IPS-18a (cell line): ENCODE data around the gene ZXDA.
A peak's percentile ranks its signal among the peaks of the same experiment; 100 is the strongest.
"Not testable (repeated sequence)": the region's sequence is repeated elsewhere in the genome, so short reads cannot be mapped to it uniquely, and the experiment has no call there.

Experiments
- H3K27ac ChIP-seq: one replicate; pipeline ENCODE4 v1.5.1; 2013; ENCODE audit warnings: low read length
- H3K27me3 ChIP-seq: one replicate; pipeline ENCODE4 v1.6.1; 2013; ENCODE audit warnings: mild to moderate bottlenecking, low read length; ENCODE audit not compliant: control insufficient read depth, insufficient read depth
- H3K36me3 ChIP-seq: one replicate; pipeline ENCODE4 v1.6.1; 2013; ENCODE audit warnings: low read depth, low read length; ENCODE audit not compliant: control insufficient read depth
- H3K4me1 ChIP-seq: one replicate; pipeline ENCODE4 v1.6.1; 2013; ENCODE audit warnings: low read depth, low read length; ENCODE audit not compliant: control insufficient read depth
- H3K4me3 ChIP-seq: one replicate; pipeline ENCODE4 v1.5.1; 2013; ENCODE audit warnings: low read length
- H3K9ac ChIP-seq: one replicate; pipeline ENCODE4 v1.6.1; 2013; ENCODE audit warnings: mild to moderate bottlenecking, low read length, moderate library complexity
- H3K9me3 ChIP-seq: one replicate; pipeline ENCODE4 v1.6.1; 2013; ENCODE audit warnings: low read depth, low read length; ENCODE audit not compliant: control insufficient read depth

Gene ZXDA

GRCh38 chrX:57908972-57909594 is 1.2 kb downstream of the ZXDA start:
- Histone ChIP-seq H3K9me3 (peaks cover 21% of the 10 kb centered on the region), H3K9ac (peak overlapping the region; percentile 28), H3K4me3 (peak overlapping the region; percentile 49)
- not testable (repeated sequence) for H3K27me3 ChIP-seq, H3K27ac ChIP-seq, H3K36me3 ChIP-seq, H3K4me1 ChIP-seq

DNA sequence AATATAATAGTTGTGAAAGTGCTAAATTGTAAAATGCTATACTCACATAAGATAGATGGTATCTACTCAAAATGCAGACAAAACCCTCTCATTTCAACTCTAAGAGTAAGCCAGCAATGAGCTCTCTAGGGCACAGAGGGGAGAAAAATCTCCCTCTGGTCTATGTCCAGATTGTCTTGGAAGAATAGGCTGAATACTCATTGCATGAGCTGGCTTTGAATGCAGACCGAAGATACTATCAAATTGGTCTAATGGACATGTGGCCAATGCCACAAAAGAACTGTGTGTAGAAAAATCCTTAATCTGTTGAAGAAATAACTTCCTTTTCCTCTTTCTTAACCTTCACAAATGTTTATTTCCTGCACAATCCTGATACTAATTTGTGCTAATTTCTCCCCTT is 3.5 kb downstream of the ZXDA start:
- Histone ChIP-seq H3K9me3 (peaks cover 21% of the 10 kb centered on the region), H3K4me1 (no peaks in the 10 kb centered on the region), H3K27me3 (no peaks in the 10 kb centered on the region), H3K4me3 (no peak overlapping the region), H3K27ac (no peak overlapping the region), H3K9ac (no peak overlapping the region), H3K36me3 (no peaks in the 10 kb centered on the region)

DNA sequence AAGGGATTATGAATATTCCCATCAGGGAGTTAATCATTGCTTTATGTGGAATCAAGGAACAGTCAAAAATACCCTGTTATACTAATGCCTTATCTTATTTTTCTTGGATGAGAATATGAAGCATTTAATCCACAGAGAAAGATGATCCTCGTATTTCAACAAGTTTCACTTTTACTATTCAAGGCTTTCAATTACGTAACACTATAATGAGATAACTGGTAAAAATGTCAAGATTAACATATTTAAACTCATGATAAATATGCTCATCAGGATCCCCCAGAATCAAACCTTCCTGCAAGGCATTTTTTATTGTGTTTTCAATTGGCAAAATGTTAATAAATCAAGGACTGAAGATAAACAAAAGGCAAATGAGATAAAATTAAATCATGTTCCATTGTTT is 5.1 kb downstream of the ZXDA start:
- Histone ChIP-seq H3K4me1 (no peaks in the 10 kb centered on the region), H3K27ac (no peak overlapping the region), H3K36me3 (no peaks in the 10 kb centered on the region), H3K9me3 (peaks cover 18% of the 10 kb centered on the region), H3K9ac (no peak overlapping the region), H3K4me3 (no peak overlapping the region), H3K27me3 (no peaks in the 10 kb centered on the region)

- H3K27ac ChIP-seq, result no peak overlapping the region
- no peaks in the 10 kb centered on the region for H3K27me3 ChIP-seq
- H3K36me3 ChIP-seq, result no peaks in the 10 kb centered on the region
- no peaks in the 10 kb centered on the region for H3K4me1 ChIP-seq
- H3K9me3 ChIP-seq, result peaks cover 18% of the 10 kb centered on the region
- no peak overlapping the region for H3K4me3 ChIP-seq
- H3K9ac ChIP-seq, result no peak overlapping the region
Measured at GRCh38 chrX:57904176-57904880, 5.9 kb downstream of the ZXDA start.

- no peaks in the 10 kb centered on the region for H3K36me3 ChIP-seq
- no peak overlapping the region for H3K9ac ChIP-seq
- peaks cover 24% of the 10 kb centered on the region for H3K9me3 ChIP-seq
- no peaks in the 10 kb centered on the region for H3K27me3 ChIP-seq
- no peak overlapping the region for H3K4me3 ChIP-seq
- no peaks in the 10 kb centered on the region for H3K4me1 ChIP-seq
- no peak overlapping the region for H3K27ac ChIP-seq
Measured at GRCh38 chrX:57902633-57903032, 7.6 kb downstream of the ZXDA start.

DNA sequence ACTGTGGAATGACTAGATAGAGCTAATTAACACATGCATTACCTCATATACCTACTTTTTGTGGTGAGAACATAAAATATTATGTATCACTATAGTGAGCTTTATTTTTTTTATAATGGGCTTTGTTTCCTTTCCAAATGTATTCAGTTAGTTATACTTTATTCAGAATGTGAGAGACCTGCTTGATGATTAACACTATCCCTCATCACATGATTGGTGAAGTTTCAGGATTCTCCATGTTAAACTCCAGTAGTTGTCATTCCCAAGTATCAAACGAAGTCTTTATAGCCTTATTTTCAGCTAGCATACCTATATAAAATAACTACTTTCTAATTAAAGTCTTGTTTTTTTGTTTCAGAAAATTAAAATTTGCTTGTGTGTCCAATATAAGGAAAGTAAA is 8.8 kb downstream of the ZXDA start:
- H3K4me3 ChIP-seq, result no peak overlapping the region
- no peaks in the 10 kb centered on the region for H3K27me3 ChIP-seq
- no peaks in the 10 kb centered on the region for H3K4me1 ChIP-seq
- H3K36me3 ChIP-seq, result no peaks in the 10 kb centered on the region
- H3K9me3 ChIP-seq, result peaks cover 14% of the 10 kb centered on the region
- no peak overlapping the region for H3K27ac ChIP-seq
- H3K9ac ChIP-seq, result no peak overlapping the region

DNA sequence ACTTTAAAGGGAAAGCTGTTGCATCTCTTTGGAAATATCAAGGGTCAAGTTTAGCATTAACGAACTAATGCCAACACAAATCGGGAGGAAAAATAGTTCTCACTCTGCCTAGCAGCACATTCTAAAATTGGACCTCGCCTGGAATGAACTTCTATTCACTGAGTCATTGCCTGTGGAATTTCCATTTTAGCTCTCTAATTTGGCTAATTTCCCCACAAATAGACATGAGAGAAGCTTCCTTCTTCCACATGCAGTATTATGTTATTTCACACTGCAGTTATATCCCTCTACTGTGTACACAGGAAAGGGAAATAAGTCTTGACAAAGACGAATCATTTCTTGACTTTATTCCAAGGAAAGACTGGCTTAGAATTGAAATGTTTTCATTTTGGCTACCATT is 9.3 kb downstream of the ZXDA start:
- Histone ChIP-seq H3K27ac (no peak overlapping the region), H3K4me3 (no peak overlapping the region), H3K27me3 (no peaks in the 10 kb centered on the region), H3K36me3 (no peaks in the 10 kb centered on the region), H3K9ac (no peak overlapping the region), H3K9me3 (peaks cover 15% of the 10 kb centered on the region), H3K4me1 (no peaks in the 10 kb centered on the region)

GRCh38 chrX:57899906-57900305 is 10.4 kb downstream of the ZXDA start:
- H3K4me1 ChIP-seq, result no peaks in the 10 kb centered on the region
- no peak overlapping the region for H3K4me3 ChIP-seq
- H3K27ac ChIP-seq, result no peak overlapping the region
- no peaks in the 10 kb centered on the region for H3K36me3 ChIP-seq
- no peaks in the 10 kb centered on the region for H3K27me3 ChIP-seq
- H3K9ac ChIP-seq, result no peak overlapping the region
- H3K9me3 ChIP-seq, result peaks cover 20% of the 10 kb centered on the region

DNA sequence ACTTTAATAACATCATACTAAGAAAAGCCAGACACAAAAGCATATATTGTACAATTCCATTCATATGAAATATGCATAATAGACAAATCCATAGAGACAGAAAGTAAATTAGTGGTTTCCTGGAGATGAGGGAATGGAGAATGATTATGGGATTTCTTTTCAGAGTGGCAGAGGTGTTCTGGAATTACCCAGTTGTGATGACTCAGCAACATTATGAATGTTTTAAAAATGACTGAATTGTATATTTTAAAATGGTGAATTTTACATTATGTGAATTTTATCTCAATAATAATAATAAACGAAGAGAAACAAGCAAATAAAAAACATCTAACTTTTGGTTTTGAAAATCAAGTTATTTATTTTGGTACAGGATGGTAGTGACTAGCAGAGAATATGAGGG is 11.2 kb downstream of the ZXDA start:
- H3K27ac ChIP-seq, result no peak overlapping the region
- H3K9me3 ChIP-seq, result peaks cover 16% of the 10 kb centered on the region
- no peaks in the 10 kb centered on the region for H3K36me3 ChIP-seq
- no peak overlapping the region for H3K4me3 ChIP-seq
- no peaks in the 10 kb centered on the region for H3K27me3 ChIP-seq
- H3K4me1 ChIP-seq, result peaks cover 2% of the 10 kb centered on the region
- H3K9ac ChIP-seq, result no peak overlapping the region

- no peaks in the 10 kb centered on the region for H3K27me3 ChIP-seq
- H3K9ac ChIP-seq, result no peak overlapping the region
- no peak overlapping the region for H3K27ac ChIP-seq
- peaks cover 46% of the 10 kb centered on the region for H3K9me3 ChIP-seq
- no peak overlapping the region for H3K4me3 ChIP-seq
- H3K4me1 ChIP-seq, result no peaks in the 10 kb centered on the region
- no peaks in the 10 kb centered on the region for H3K36me3 ChIP-seq
Measured at GRCh38 chrX:57871463-57871862, 38.8 kb downstream of the ZXDA start.
